ENCODE data around the gene ARHGEF4.

DNA sequence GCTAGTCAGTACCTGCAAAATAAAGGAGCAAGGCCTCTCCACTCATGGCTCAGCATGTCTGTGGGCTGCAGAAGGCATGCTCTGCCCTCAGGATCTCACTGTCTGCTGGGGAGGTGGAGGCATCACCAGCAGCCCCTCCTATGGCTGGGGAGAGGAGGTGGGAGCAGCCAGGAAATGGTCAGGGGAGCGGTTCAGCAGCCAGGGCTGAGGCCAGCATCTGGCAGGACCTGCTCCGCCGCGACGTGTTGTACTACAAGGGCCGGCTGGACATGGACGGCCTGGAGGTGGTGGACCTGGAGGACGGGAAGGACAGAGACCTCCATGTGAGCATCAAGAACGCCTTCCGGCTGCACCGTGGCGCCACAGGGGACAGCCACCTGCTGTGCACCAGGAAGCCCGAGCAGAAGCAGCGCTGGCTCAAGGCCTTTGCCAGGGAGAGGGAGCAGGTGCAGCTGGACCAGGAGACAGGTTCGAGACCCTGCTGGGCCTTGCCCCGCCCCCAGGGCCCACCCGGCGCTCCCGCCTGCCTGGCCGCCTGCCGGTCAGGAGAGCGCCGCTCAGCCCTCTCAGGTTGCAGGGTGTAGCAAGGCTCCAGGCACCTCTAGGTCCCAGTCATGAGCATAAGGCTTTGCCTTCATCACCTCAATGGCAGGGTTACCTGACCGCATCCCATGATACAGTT is 207.5 kb downstream of the ARHGEF4 start:
- no peak for TF ChIP-seq CTCF (IDR thresholded peaks at IDR 0.05 in 8 of 11, conservative IDR thresholded peaks at IDR 0.05 in 3 of 11)
- TF ChIP-seq POLR2AphosphoS5 (IDR thresholded peaks at IDR 0.05): no peak

Data from spleen (tissue), 7 donors.